H9 (cell line): ENCODE measurements around the gene CDK6. TPM values are rescaled to one million over a fixed set of nuclear protein-coding genes. Genes with fewer than 3 reads are reported as not detected.

Experiments
- DNase-seq: peaks from one replicate; pipeline ENCODE4 v3.0.0-alpha.2; 2017
- H2AFZ ChIP-seq: one replicate; pipeline ENCODE4 v1.6.1; 2013; ENCODE audit warnings: mild to moderate bottlenecking, low read length, control low read depth, moderate library complexity
- H2AK5ac ChIP-seq: 2 replicates; pipeline ENCODE4 v1.6.1; 2013; ENCODE audit warnings: low read length, control low read depth, mixed read lengths; ENCODE audit not compliant: insufficient read length
- H2BK120ac ChIP-seq: one replicate; pipeline ENCODE4 v1.6.1; 2013; ENCODE audit warnings: low read depth, mild to moderate bottlenecking, low read length, control low read depth, inconsistent platforms; ENCODE audit not compliant: poor library complexity, severe bottlenecking
- H2BK12ac ChIP-seq: 2 replicates; pipeline ENCODE4 v1.6.1; 2013; ENCODE audit warnings: low read length, control low read depth, mixed read lengths, low read depth; ENCODE audit not compliant: insufficient read length
- H2BK15ac ChIP-seq: 2 replicates; pipeline ENCODE4 v1.6.1; 2013; ENCODE audit warnings: low read depth, low read length, control low read depth
- H2BK20ac ChIP-seq: one replicate; pipeline ENCODE4 v1.6.1; 2013; ENCODE audit warnings: low read depth, mild to moderate bottlenecking, low read length, control low read depth, inconsistent platforms; ENCODE audit not compliant: poor library complexity, severe bottlenecking
- H2BK5ac ChIP-seq: 2 replicates; pipeline ENCODE4 v1.6.1; 2013; ENCODE audit warnings: low read length, control low read depth, mixed read lengths; ENCODE audit not compliant: insufficient read length
- H3K14ac ChIP-seq: 2 replicates; pipeline ENCODE4 v1.6.1; 2013; ENCODE audit warnings: low read length, control low read depth; ENCODE audit not compliant: insufficient read depth
- H3K18ac ChIP-seq: 2 replicates; pipeline ENCODE4 v1.6.1; 2013; ENCODE audit warnings: low read depth, mild to moderate bottlenecking, mixed read lengths, low read length, control low read depth; ENCODE audit not compliant: insufficient read length
- H3K23ac ChIP-seq: 2 replicates; pipeline ENCODE4 v1.6.1; 2013; ENCODE audit warnings: low read length, control low read depth, mixed read lengths, low read depth; ENCODE audit not compliant: insufficient read length
- H3K23me2 ChIP-seq: 2 replicates; pipeline ENCODE4 v1.6.1; 2013; ENCODE audit warnings: low read depth, mild to moderate bottlenecking, mixed read lengths, low read length, control low read depth; ENCODE audit not compliant: insufficient read length, poor library complexity, severe bottlenecking
- H3K27ac ChIP-seq: 2 replicates; pipeline ENCODE4 v1.5.1; 2013; ENCODE audit warnings: low read length, control low read depth, mixed read lengths, low read depth; ENCODE audit not compliant: insufficient read length
- H3K27me3 ChIP-seq: 2 replicates; pipeline ENCODE4 v1.6.1; 2013; ENCODE audit warnings: low read length, control low read depth, inconsistent platforms; ENCODE audit not compliant: insufficient read depth
- H3K4ac ChIP-seq: 2 replicates; pipeline ENCODE4 v1.6.1; 2013; ENCODE audit warnings: low read depth, mild to moderate bottlenecking, control low read depth, inconsistent platforms, low read length, moderate library complexity
- H3K4me1 ChIP-seq: 2 replicates; pipeline ENCODE4 v1.6.1; 2013; ENCODE audit warnings: low read length, control low read depth, inconsistent platforms; ENCODE audit not compliant: insufficient read depth
- H3K4me2 ChIP-seq: 2 replicates; pipeline ENCODE4 v1.6.1; 2013; ENCODE audit warnings: low read length, control low read depth, mixed read lengths; ENCODE audit not compliant: insufficient read length, insufficient read depth
- H3K56ac ChIP-seq: 2 replicates; pipeline ENCODE4 v1.6.1; 2013; ENCODE audit warnings: low read depth, mild to moderate bottlenecking, mixed read lengths, low read length, control low read depth; ENCODE audit not compliant: insufficient read length
- H3K79me1 ChIP-seq: 2 replicates; pipeline ENCODE4 v1.6.1; 2013; ENCODE audit warnings: low read depth, mild to moderate bottlenecking, moderate library complexity, low read length, control low read depth, inconsistent platforms; ENCODE audit not compliant: insufficient read depth, poor library complexity, severe bottlenecking
- H3K79me2 ChIP-seq: 2 replicates; pipeline ENCODE4 v1.6.1; 2013; ENCODE audit warnings: low read length, control low read depth, inconsistent platforms; ENCODE audit not compliant: insufficient read depth
- H3K9ac ChIP-seq: 2 replicates; pipeline ENCODE4 v1.6.1; 2013; ENCODE audit warnings: low read length, control low read depth, mixed read lengths; ENCODE audit not compliant: insufficient read length; ENCODE audit errors: extremely low read depth
- H3K9me3 ChIP-seq: one replicate; pipeline ENCODE4 v1.6.1; 2013; ENCODE audit warnings: low read depth, low read length, inconsistent platforms; ENCODE audit not compliant: control insufficient read depth
- H3T11ph ChIP-seq: one replicate; pipeline ENCODE4 v1.6.1; 2013; ENCODE audit warnings: mild to moderate bottlenecking, low read length, control low read depth, inconsistent platforms
- H4K20me1 ChIP-seq: one replicate; pipeline ENCODE4 v1.6.1; 2013; ENCODE audit not compliant: control insufficient read depth, insufficient read length, insufficient read depth
- H4K5ac ChIP-seq: 2 replicates; pipeline ENCODE4 v1.6.1; 2013; ENCODE audit warnings: low read depth, mild to moderate bottlenecking, mixed read lengths, low read length, control low read depth; ENCODE audit not compliant: insufficient read length
- H4K8ac ChIP-seq: replicated peaks from 2 replicates; pipeline ENCODE4 v1.6.1; 2013; ENCODE audit warnings: low read length, control low read depth, mixed read lengths, low read depth; ENCODE audit not compliant: insufficient read length
- H4K91ac ChIP-seq: 2 replicates; pipeline ENCODE4 v1.6.1; 2013; ENCODE audit warnings: low read depth, mild to moderate bottlenecking, moderate library complexity, mixed read lengths, low read length, control low read depth; ENCODE audit not compliant: insufficient read length
- H3K27ac Mint-ChIP-seq, 3 experiments: 2 replicates in 2 of 3; 3 replicates in 1 of 3; pipeline ENCODE4 v1.8.0; 2020 to 2021; ENCODE audit warnings: mixed read lengths in 3 of 3, mild to moderate bottlenecking in 1 of 3, moderate library complexity in 1 of 3
- H3K27me3 Mint-ChIP-seq: 2 replicates; pipeline ENCODE4 v1.8.0; 2021; ENCODE audit warnings: low read depth, mild to moderate bottlenecking, moderate library complexity, mixed read lengths
- H3K36me3 Mint-ChIP-seq, 3 experiments: 2 replicates in 2 of 3; 3 replicates in 1 of 3; pipeline ENCODE4 v1.8.0; 2020 to 2021; ENCODE audit warnings: low read depth in 3 of 3, mixed read lengths in 3 of 3; ENCODE audit not compliant: insufficient read depth in 1 of 3
- H3K4me1 Mint-ChIP-seq, 2 experiments: 2 replicates each; pipeline ENCODE4 v1.8.0; 2020; ENCODE audit warnings: mixed read lengths in 2 of 2
- H3K4me3 Mint-ChIP-seq, 2 experiments: 2 replicates in 1 of 2; 3 replicates in 1 of 2; pipeline ENCODE4 v1.8.0; 2020 to 2021; ENCODE audit warnings: mild to moderate bottlenecking in 2 of 2, mixed read lengths in 2 of 2, moderate library complexity in 1 of 2
- H3K9me3 Mint-ChIP-seq, 2 experiments: 2 replicates in 1 of 2; 3 replicates in 1 of 2; pipeline ENCODE4 v1.8.0; 2020; ENCODE audit warnings: mild to moderate bottlenecking in 2 of 2, mixed read lengths in 2 of 2, moderate library complexity in 1 of 2
- CTCF ChIP-seq: fragments of 200-600 bp; sonication (generic); conservative IDR thresholded peaks from 3 replicates; pipeline ENCODE4 v1.8.0; 2021; ENCODE audit warnings: antibody characterized with exemption, mild to moderate bottlenecking
- WGBS: extraction: QIAGEN DNeasy Blood & Tissue Kit; methylation state at CpG from one replicate; pipeline ENCODE4 v1.1.7; 2013; ENCODE audit warnings: missing lambda C conversion rate, low lambda C conversion rate, mixed read lengths; ENCODE audit not compliant: insufficient read length; ENCODE audit errors: extremely low coverage; 5-methylcytosine and 5-hydroxymethylcytosine counted together
- total RNA-seq: library from RNA; stranded (reverse); gene quantifications from 2 replicates; pipeline ENCODE4 v1.2.1, GENCODE V29; 2021

Gene CDK6
- total RNA-seq, 1 experiment from 2014 or later: 30.0 TPM

GRCh38 chr7:92655346-92655884, 181.0 kb downstream of the CDK6 start:
- no peak overlapping the region for H2BK5ac ChIP-seq
- H3K23me2 ChIP-seq: no peaks in the 10 kb centered on the region
- no peaks in the 10 kb centered on the region for H3K9me3 Mint-ChIP-seq
- no peak overlapping the region for H4K5ac ChIP-seq
- H3K79me2 ChIP-seq: no peaks in the 10 kb centered on the region
- no peak overlapping the region for H2BK12ac ChIP-seq
- no peaks in the 10 kb centered on the region for H4K20me1 ChIP-seq
- TF ChIP-seq CTCF: no peak
- H3K27ac ChIP-seq: no peak overlapping the region
- no peaks in the 10 kb centered on the region for H3K4me1 ChIP-seq
- no peaks in the 10 kb centered on the region for H3K27me3 ChIP-seq
- no peak overlapping the region for H2AFZ ChIP-seq
- H4K91ac ChIP-seq: no peak overlapping the region
- H3K18ac ChIP-seq: no peak overlapping the region
- no peak overlapping the region for H3K27ac Mint-ChIP-seq
- no peak overlapping the region for H3K56ac ChIP-seq
- H2BK20ac ChIP-seq: no peak overlapping the region
- no peaks in the 10 kb centered on the region for H3K27me3 Mint-ChIP-seq
- no CpG with 5 or more reads among the region's 1 CpG for WGBS
- DNase-seq: no peak
- H3K79me1 ChIP-seq: no peaks in the 10 kb centered on the region
- no peak overlapping the region for H3K23ac ChIP-seq
- H3K14ac ChIP-seq: no peak overlapping the region
- H3T11ph ChIP-seq: no peak overlapping the region
- no peak overlapping the region for H3K4ac ChIP-seq
- no peak overlapping the region for H2BK15ac ChIP-seq
- no peak overlapping the region for H3K4me3 Mint-ChIP-seq
- H3K4me2 ChIP-seq: no peak overlapping the region
- no peaks in the 10 kb centered on the region for H3K9me3 ChIP-seq
- no peak overlapping the region for H2BK120ac ChIP-seq
- no peak overlapping the region for H2AK5ac ChIP-seq
- no peak overlapping the region for H3K9ac ChIP-seq
- no peaks in the 10 kb centered on the region for H3K36me3 Mint-ChIP-seq
- H4K8ac ChIP-seq: no peak overlapping the region
- H3K4me1 Mint-ChIP-seq: no peaks in the 10 kb centered on the region
